Peyer's patch (tissue), 4 donors: Measurements from ENCODE around the gene DOCK4. TPM values are rescaled to one million over a fixed set of nuclear protein-coding genes. Genes with fewer than 3 reads are reported as not detected.
A peak's percentile ranks its signal among the peaks of the same experiment; 100 is the strongest.

Source experiments
- DNase-seq, 3 donors: peaks; one replicate each; pipeline ENCODE4 v3.0.0-alpha.2; 2017 to 2019
- H3K27ac ChIP-seq, 4 donors: fragments of 200-600 bp; sonication (generic); one replicate each; pipeline ENCODE4 v1.5.1; 2016 to 2019
- H3K27me3 ChIP-seq, 2 donors: fragments of 200-600 bp; sonication (generic); one replicate each; pipeline ENCODE4 v1.5.1; 2019
- H3K36me3 ChIP-seq, 3 donors: fragments of 200-600 bp; sonication (generic); one replicate each; pipeline ENCODE4 v1.5.1; 2016 to 2019
- H3K4me1 ChIP-seq, 4 donors: fragments of 200-600 bp; sonication (generic); one replicate each; pipeline ENCODE4 v1.5.1; 2016 to 2019
- H3K4me3 ChIP-seq, 4 donors: fragments of 200-600 bp; sonication (generic); 1 replicate in 3 of 4; 2 replicates in 1 of 4; pipeline ENCODE4 v1.5.1; 2016 to 2019; ENCODE audit warnings: mild to moderate bottlenecking in 1 of 4
- H3K9me3 ChIP-seq, 4 donors: fragments of 200-600 bp; sonication (generic); one replicate each; pipeline ENCODE4 v1.5.1; 2016 to 2019; ENCODE audit warnings: mild to moderate bottlenecking in 1 of 4
- POLR2A ChIP-seq, 2 donors: fragments of 450-650 bp; IDR thresholded peaks; one replicate each; pipeline ENCODE4 v1.5.1; 2017; ENCODE audit warnings: antibody characterized with exemption in 2 of 2, mild to moderate bottlenecking in 2 of 2, moderate library complexity in 2 of 2
- total RNA-seq, 4 donors: library from RNA; depleted of rRNA; stranded (reverse); fragments of >200 nt; gene quantifications; one replicate each; pipeline ENCODE4 v1.1.0, GENCODE V29; 2016
- TF ChIP-seq, protein P1 (sequence below), 6 experiments: fragments of 450-650 bp in 4 of 6; fragments of 200-600 bp in 2 of 6; sonication (generic) in 1 of 6; IDR thresholded peaks; one replicate each; pipeline ENCODE4 v1.5.1; 2017 to 2019; ENCODE audit warnings: antibody characterized with exemption in 6 of 6, mild to moderate bottlenecking in 3 of 6, moderate library complexity in 1 of 6

The DOCK4 gene
- total RNA-seq, 4 donors from 2014 or later, result 5.1 to 52.8 (median 15.5) TPM

DNA sequence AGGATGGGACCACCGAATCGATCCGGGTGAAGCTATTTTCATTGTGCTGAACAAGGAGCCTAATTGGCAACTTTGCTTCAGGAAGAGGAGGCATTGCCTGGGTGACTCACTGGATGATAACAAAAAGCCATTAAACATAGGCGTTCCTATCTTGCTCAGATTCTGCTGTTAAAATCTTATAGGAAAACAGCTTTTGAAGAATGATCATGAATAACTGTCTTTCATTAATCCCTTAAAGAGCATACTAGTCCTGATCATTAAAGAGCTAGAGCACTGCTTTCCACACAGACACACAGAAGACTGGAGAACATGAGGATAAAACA, 469.7 kb downstream of the DOCK4 start:
- Histone ChIP-seq H3K4me3 (no peak overlapping the region), H3K27me3 (no peaks in the 10 kb centered on the region), H3K27ac (no peak overlapping the region), H3K4me1 (no peaks in the 10 kb centered on the region), H3K36me3 (no peaks in the 10 kb centered on the region), H3K9me3 (no peaks in the 10 kb centered on the region)
- TF ChIP-seq, protein P1, sequence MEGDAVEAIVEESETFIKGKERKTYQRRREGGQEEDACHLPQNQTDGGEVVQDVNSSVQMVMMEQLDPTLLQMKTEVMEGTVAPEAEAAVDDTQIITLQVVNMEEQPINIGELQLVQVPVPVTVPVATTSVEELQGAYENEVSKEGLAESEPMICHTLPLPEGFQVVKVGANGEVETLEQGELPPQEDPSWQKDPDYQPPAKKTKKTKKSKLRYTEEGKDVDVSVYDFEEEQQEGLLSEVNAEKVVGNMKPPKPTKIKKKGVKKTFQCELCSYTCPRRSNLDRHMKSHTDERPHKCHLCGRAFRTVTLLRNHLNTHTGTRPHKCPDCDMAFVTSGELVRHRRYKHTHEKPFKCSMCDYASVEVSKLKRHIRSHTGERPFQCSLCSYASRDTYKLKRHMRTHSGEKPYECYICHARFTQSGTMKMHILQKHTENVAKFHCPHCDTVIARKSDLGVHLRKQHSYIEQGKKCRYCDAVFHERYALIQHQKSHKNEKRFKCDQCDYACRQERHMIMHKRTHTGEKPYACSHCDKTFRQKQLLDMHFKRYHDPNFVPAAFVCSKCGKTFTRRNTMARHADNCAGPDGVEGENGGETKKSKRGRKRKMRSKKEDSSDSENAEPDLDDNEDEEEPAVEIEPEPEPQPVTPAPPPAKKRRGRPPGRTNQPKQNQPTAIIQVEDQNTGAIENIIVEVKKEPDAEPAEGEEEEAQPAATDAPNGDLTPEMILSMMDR (IDR thresholded peaks at IDR 0.05), result no peak
- no peak for TF ChIP-seq POLR2A (IDR thresholded peaks at IDR 0.05)
- DNase-seq, result no peak

DNA sequence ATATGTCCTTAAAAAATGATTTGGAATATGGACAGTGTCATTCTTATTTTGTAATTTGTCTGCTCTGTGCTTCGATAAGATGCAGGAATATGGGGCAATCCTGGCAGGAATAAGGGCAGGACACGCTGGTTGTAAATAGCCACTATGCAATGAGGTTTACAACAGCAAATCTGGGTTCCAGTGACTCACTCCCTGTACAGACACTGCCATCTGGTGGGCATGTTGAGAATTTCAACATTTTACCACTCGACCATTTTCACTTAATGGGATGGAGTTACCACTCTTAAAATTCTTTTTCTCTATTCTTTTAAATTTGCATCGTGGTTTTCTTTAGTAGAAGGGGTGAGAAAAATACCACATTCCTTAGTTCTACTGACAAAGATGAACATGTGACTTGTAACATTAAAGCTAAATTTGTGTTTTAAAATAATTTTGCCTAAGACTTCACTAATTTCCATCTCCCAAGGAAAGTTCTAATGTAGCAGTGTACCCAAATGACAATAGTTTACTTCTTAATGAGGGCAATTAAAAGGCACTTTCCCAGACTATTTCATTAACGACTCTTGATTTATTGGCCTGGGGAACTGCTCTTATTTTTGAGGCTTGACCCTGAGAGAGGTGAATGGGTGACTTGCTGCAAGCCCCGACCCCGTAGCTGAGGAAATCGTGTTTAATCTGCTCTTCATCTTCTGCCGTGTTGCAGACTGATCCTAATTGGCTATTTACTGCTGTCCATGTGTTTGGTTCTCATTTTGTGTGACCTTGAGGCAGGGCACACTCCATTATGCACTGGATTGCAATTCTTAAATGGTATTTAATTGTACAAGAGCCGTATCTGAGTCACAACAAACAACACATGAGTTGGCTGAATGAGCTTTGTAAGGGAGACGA, 470.3 kb downstream of the DOCK4 start:
- Histone ChIP-seq H3K36me3 (no peaks in the 10 kb centered on the region), H3K9me3 (no peaks in the 10 kb centered on the region), H3K4me1 (no peaks in the 10 kb centered on the region), H3K27me3 (no peaks in the 10 kb centered on the region), H3K27ac (no peak overlapping the region), H3K4me3 (no peak overlapping the region)
- DNase-seq, result peak in 2 of 3 donors; percentile 44 to 79
- no peak for TF ChIP-seq POLR2A (IDR thresholded peaks at IDR 0.05)
- TF ChIP-seq, protein P1 (IDR thresholded peaks at IDR 0.05), result peak; percentile 34 to 90 (median 84)

DNA sequence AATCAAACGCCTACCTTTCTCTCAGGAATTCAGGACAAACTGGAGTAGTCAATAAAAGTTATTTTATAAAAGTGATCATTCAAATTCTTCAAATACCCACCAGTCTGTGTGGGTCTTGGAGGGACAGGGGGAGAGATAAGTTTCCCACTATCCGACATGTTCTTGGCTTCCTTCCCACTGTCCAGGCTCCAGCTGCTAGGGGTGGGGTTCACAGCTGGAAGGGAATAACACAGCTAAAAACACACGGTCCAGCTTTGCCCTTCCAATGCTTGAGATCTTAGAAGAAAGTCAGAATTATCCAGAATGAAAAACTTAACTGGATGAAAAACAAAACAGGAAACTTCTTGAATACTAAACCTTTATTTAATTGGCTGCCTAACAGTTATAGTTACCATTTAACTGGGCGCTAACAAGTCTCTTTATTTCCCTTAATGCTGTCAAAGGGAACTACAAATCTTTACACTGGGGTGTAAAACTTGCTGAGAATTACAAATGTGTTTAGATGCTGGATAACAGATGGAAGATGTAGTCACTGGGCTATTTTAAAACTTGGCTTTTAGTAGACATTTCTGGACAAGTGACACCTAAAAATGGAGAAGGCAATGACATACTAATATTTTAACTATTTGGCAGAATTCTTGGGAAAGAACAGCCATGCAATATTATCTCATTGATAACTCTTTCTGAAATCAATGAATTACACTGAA, 471.1 kb downstream of the DOCK4 start:
- H3K4me3 ChIP-seq, result no peak overlapping the region
- TF ChIP-seq POLR2A (IDR thresholded peaks at IDR 0.05), result no peak
- TF ChIP-seq, protein P1 (IDR thresholded peaks at IDR 0.05), result no peak
- DNase-seq, result no peak

DNA sequence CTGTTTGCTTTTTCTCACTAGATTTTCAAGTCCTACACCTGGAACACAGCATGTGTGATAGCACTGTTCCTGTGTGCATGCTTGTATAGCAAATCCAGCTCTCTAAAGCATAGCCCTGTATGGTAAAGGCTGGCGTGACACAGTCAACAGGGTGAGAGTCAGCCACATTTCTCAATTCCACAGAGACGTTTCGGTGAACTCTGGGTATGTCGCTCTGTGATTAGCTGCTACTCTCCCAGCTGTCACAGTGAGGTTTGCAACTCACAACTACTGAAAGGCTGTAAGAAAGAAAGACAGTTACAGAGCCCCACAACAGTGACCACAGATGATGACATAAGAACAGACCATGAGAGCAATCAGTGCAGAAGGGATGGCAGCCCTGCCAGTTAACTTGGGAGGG, 473.3 kb downstream of the DOCK4 start:
- no peak for TF ChIP-seq POLR2A (IDR thresholded peaks at IDR 0.05)
- TF ChIP-seq, protein P1 (IDR thresholded peaks at IDR 0.05), result no peak
- DNase-seq, result no peak

More for the DNA sequence above, 471.1 kb downstream of the DOCK4 start:
- Histone ChIP-seq H3K4me1 (no peaks in the 10 kb centered on the region), H3K9me3 (no peaks in the 10 kb centered on the region), H3K36me3 (no peaks in the 10 kb centered on the region), H3K27me3 (no peaks in the 10 kb centered on the region), H3K27ac (no peak overlapping the region)

DNA sequence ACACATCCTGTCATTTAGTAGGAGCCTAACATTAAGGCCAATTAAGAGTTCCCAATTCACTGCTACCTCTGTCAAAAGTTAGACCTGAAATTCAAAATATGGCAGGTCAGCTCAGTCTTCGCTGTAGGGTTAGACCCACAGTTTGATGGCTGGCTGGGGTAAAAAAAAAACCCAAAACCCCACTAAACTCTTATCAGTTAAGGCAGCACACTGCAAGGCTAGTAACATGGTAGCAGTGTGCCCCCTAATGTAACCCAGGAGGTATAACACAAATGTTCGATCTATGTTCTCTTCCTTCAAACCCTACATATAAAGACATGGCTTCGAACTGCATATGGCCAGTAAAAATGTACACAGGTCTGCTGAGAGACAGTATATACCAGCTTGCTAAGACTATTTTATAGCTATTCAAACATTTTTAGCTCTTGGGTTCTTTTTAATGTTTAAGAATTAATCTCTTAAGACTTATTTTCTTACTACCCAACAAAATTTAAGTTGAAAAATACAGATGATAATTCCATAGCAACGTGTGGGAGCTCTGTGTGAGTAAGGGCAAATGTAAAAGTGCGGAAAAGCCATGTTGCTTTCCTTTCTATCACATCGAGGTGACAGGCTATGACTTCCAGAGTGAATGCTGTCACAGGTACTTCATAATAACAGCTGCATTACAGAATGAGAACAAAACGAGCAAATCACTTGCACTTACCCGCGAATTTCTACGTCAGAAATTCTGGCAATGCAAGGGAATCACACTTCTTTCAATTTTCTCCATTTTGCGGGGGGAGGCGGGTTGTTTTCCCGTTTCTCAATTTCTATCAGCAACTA, 475.5 kb downstream of the DOCK4 start:
- H3K9me3 ChIP-seq, result no peaks in the 10 kb centered on the region
- no peak overlapping the region for H3K27ac ChIP-seq
- no peaks in the 10 kb centered on the region for H3K4me1 ChIP-seq
- no peak for DNase-seq
- TF ChIP-seq, protein P1 (IDR thresholded peaks at IDR 0.05), result peak in 4 of 6 experiments; percentile 8 to 19 (median 12)
- TF ChIP-seq POLR2A (IDR thresholded peaks at IDR 0.05), result no peak
- no peaks in the 10 kb centered on the region for H3K27me3 ChIP-seq
- no peak overlapping the region for H3K4me3 ChIP-seq
- H3K36me3 ChIP-seq, result peaks cover 0 to 5% (median 0%) of the 10 kb centered on the region in 3 donors

More for the DNA sequence above, 473.3 kb downstream of the DOCK4 start:
- no peak overlapping the region for H3K4me3 ChIP-seq
- peaks cover 0 to 5% (median 0%) of the 10 kb centered on the region in 3 donors for H3K36me3 ChIP-seq
- H3K9me3 ChIP-seq, result no peaks in the 10 kb centered on the region
- H3K27me3 ChIP-seq, result no peaks in the 10 kb centered on the region
- no peak overlapping the region for H3K27ac ChIP-seq
- H3K4me1 ChIP-seq, result no peaks in the 10 kb centered on the region
